PFSK-1 (cell line): ENCODE data around the gene NUP62CL.

Experiments used
- FOXP2 ChIP-seq: optimal IDR thresholded peaks from 2 replicates; pipeline ENCODE3; 2011; ENCODE audit warnings: borderline replicate concordance, control low read depth, inconsistent platforms; ENCODE audit not compliant: insufficient read depth; ENCODE audit errors: extremely low read length, extremely low read depth
- POLR2AphosphoS5 ChIP-seq: IDR thresholded peaks from 2 replicates; pipeline ENCODE4 v1.6.1; 2012; ENCODE audit warnings: low read depth, mild to moderate bottlenecking, control low read depth, low read length, moderate library complexity
- SIN3A ChIP-seq: IDR thresholded peaks from 2 replicates; pipeline ENCODE4 v1.6.1; 2012; ENCODE audit warnings: mild to moderate bottlenecking, low read length, moderate library complexity, borderline replicate concordance; ENCODE audit not compliant: insufficient read depth
- TAF1 ChIP-seq: IDR thresholded peaks from 2 replicates; pipeline ENCODE4 v1.6.1; 2012; ENCODE audit warnings: low read length, control low read depth, borderline replicate concordance; ENCODE audit not compliant: insufficient read depth
- TF ChIP-seq, protein P1 (sequence below), 2 experiments: IDR thresholded peaks; 2 replicates each; pipeline versions ENCODE4 v1.6.1 to v1.8.0; 2011 to 2012; ENCODE audit warnings: low read depth in 2 of 2, low read length in 2 of 2, control low read depth in 1 of 2, inconsistent platforms in 1 of 2, mild to moderate bottlenecking in 1 of 2, moderate library complexity in 1 of 2; ENCODE audit not compliant: insufficient read depth in 1 of 2

The NUP62CL gene

DNA sequence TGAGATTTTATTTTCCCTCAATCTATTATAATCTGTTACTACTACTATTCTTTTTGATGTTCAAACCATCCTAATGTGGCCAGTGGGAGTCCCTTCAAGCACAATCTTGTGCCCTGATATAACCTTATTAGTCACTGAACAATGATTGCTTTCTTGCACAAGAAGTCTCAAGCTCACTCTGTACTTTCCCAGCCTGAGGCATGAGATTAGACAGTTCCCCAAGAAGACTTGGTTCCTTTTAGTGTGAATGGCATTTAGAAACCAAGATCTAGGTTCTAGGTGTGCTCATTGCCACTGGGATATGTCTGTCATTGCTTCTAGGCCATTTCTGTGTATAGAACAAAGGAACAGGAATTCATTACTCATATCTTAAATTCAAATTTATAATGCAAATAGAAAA is 59.6 kb downstream of the NUP62CL start:
- TF ChIP-seq TAF1, result no peak
- no peak for TF ChIP-seq POLR2AphosphoS5
- TF ChIP-seq FOXP2, result no peak
- no peak for TF ChIP-seq SIN3A
- TF ChIP-seq, protein P1, sequence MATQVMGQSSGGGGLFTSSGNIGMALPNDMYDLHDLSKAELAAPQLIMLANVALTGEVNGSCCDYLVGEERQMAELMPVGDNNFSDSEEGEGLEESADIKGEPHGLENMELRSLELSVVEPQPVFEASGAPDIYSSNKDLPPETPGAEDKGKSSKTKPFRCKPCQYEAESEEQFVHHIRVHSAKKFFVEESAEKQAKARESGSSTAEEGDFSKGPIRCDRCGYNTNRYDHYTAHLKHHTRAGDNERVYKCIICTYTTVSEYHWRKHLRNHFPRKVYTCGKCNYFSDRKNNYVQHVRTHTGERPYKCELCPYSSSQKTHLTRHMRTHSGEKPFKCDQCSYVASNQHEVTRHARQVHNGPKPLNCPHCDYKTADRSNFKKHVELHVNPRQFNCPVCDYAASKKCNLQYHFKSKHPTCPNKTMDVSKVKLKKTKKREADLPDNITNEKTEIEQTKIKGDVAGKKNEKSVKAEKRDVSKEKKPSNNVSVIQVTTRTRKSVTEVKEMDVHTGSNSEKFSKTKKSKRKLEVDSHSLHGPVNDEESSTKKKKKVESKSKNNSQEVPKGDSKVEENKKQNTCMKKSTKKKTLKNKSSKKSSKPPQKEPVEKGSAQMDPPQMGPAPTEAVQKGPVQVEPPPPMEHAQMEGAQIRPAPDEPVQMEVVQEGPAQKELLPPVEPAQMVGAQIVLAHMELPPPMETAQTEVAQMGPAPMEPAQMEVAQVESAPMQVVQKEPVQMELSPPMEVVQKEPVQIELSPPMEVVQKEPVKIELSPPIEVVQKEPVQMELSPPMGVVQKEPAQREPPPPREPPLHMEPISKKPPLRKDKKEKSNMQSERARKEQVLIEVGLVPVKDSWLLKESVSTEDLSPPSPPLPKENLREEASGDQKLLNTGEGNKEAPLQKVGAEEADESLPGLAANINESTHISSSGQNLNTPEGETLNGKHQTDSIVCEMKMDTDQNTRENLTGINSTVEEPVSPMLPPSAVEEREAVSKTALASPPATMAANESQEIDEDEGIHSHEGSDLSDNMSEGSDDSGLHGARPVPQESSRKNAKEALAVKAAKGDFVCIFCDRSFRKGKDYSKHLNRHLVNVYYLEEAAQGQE (IDR thresholded peaks at IDR 0.05; ENCODE audit: insufficient read depth in 1 of 2, low read depth in 2 of 2, low read length in 2 of 2), result no peak

DNA sequence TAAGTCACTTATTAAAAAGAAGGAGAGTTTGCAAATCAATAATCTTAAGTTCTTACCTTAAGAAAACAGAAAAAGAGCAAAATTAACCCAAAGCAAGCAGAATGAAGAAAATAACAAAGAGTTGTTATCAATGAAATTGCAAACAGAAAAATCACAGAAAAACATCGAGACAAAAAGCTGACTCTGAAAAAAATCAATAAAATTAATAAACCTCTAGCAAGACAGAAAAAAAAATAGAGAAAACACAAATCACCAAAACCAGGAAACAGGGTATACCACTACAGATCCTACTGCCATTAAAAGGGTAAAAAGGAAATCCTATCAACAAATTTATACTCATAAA is 70.3 kb downstream of the NUP62CL start:
- no peak for TF ChIP-seq FOXP2

- TF ChIP-seq TAF1 (no peak), POLR2AphosphoS5 (no peak), FOXP2 (no peak), SIN3A (no peak)
- TF ChIP-seq, protein P1 (IDR thresholded peaks at IDR 0.05; ENCODE audit: insufficient read depth in 1 of 2, low read depth in 2 of 2, low read length in 2 of 2), result no peak
These were observed 70.9 kb downstream of the NUP62CL start for GRCh38 chrX:107135049-107135964.

DNA sequence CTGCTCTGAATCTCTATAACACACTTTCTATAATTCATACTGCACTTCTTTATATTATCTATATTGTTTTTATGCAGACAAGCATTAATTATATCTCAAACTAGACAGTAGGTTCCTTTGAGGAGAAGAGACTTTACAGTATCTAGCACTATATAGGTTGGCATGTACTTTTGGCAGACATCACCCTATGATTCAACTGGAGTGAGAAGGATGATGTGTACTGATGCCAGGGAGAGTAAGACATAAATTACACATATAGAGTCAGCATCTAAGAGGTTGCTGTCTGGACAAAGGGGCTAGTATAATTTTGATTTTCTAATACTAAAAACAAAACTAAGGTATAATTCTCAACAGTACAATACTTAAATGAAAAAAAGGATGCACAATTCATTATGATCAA is 82.5 kb downstream of the NUP62CL start:
- TF ChIP-seq, protein P1 (IDR thresholded peaks at IDR 0.05; ENCODE audit: insufficient read depth in 1 of 2, low read depth in 2 of 2, low read length in 2 of 2), result no peak
- no peak for TF ChIP-seq TAF1
- no peak for TF ChIP-seq POLR2AphosphoS5
- TF ChIP-seq FOXP2, result no peak
- TF ChIP-seq SIN3A, result no peak

DNA sequence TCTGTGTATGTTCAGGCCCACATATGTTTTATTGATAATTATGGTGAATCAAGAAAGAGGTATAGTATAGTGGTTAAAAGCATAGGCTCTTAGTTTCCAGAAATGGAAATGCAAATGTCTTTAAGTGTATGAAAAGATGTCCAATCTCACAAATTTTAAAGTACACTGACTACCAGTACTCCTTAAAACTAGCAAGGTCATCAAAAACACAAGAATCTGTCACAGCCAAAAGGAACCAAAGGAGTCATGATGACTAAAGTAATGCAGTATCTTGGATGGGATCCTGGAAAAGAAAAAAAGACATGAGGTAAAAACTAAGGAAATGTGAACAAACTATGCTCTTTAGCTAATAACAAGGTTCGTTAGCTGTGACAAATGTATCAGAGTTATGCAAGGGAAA is 87.0 kb downstream of the NUP62CL start:
- TF ChIP-seq FOXP2 (no peak), SIN3A (no peak), POLR2AphosphoS5 (no peak), TAF1 (no peak)
- TF ChIP-seq, protein P1 (IDR thresholded peaks at IDR 0.05; ENCODE audit: insufficient read depth in 1 of 2, low read depth in 2 of 2, low read length in 2 of 2), result no peak
